ENCODE measurements around the gene CYTH3. TPM values are rescaled to one million over a fixed set of nuclear protein-coding genes. Genes with fewer than 3 reads are reported as not detected.

Gene CYTH3
- total and polyA plus RNA-seq, 2 of the 8 experiments (the other 6 are each of a cell fraction or from before 2014, with no cell fraction given), result 10.3 to 11.9 TPM

- no peak for TF ChIP-seq HDAC2 (IDR thresholded peaks at IDR 0.05; ENCODE audit: borderline replicate concordance in 1 of 2, low read depth in 2 of 2, low read length in 2 of 2)
Measured at GRCh38 chr7:6139189-6139996, 133.0 kb downstream of the CYTH3 start (continued).

Data from H1 (cell line).